OCI-LY7 (cell line): ENCODE measurements around the gene MAP3K14. TPM values are rescaled to one million over a fixed set of nuclear protein-coding genes. Genes with fewer than 3 reads are reported as not detected.

Experiments used
- BruUV-seq: library from RNA; stranded (reverse); fragments of 400-500 nt; replicated peaks from 2 replicates; lab custom pipeline; 2021; lab: Mats Ljungman, UMichigan
- CTCF ChIA-PET: fragments of 300-600 bp; sonication (Branson Sonifier 250); formaldehyde crosslinking; loops from one replicate; lab custom pipeline; 2022; ENCODE audit warnings: antibody characterized with exemption; ENCODE audit not compliant: unreplicated experiment; lab: Charles Lee
- POLR2A ChIA-PET: fragments of 300-600 bp; sonication (Branson Sonifier 250); formaldehyde crosslinking; loops from one replicate; lab custom pipeline; 2022; ENCODE audit warnings: antibody characterized with exemption; lab: Charles Lee
- DNase-seq: peaks from one replicate; pipeline ENCODE4 v3.0.0-alpha.2; 2015; ENCODE audit warnings: low spot score
- H2AFZ ChIP-seq: fragments of 200-600 bp; sonication (generic), shearing (Covaris generic); 2 replicates; pipeline ENCODE4 v1.6.1; 2014; ENCODE audit warnings: mild to moderate bottlenecking, antibody characterized with exemption, low read length, moderate library complexity
- H3K27ac ChIP-seq: fragments of 200-600 bp; sonication (generic); 2 replicates; pipeline ENCODE4 v1.5.1; 2014; ENCODE audit warnings: mixed run types, low read depth, mild to moderate bottlenecking, moderate library complexity, low read length, inconsistent platforms; ENCODE audit not compliant: poor library complexity, severe bottlenecking
- H3K36me3 ChIP-seq: fragments of 200-600 bp; sonication (generic); 2 replicates; pipeline ENCODE4 v1.6.1; 2014; ENCODE audit warnings: mild to moderate bottlenecking, antibody characterized with exemption, low read length, moderate library complexity, mixed read lengths; ENCODE audit not compliant: insufficient read depth
- H3K4me1 ChIP-seq: fragments of 200-600 bp; sonication (generic); 2 replicates; pipeline ENCODE4 v1.5.1; 2014; ENCODE audit warnings: mild to moderate bottlenecking, low read length; ENCODE audit not compliant: insufficient read depth, poor library complexity, severe bottlenecking
- H3K4me2 ChIP-seq: fragments of 200-600 bp; sonication (generic); 2 replicates; pipeline ENCODE4 v1.6.1; 2014; ENCODE audit warnings: mild to moderate bottlenecking, low read length
- H3K4me3 ChIP-seq: fragments of 200-600 bp; sonication (generic); 2 replicates; pipeline ENCODE4 v1.5.1; 2014; ENCODE audit warnings: mild to moderate bottlenecking, low read depth, low read length; ENCODE audit not compliant: poor library complexity, severe bottlenecking
- H3K79me2 ChIP-seq: fragments of 200-600 bp; sonication (generic); 2 replicates; pipeline ENCODE4 v1.6.1; 2016; ENCODE audit warnings: low read depth, mild to moderate bottlenecking, low read length, moderate library complexity, mixed read lengths; ENCODE audit not compliant: insufficient read depth
- H3K9me2 ChIP-seq: fragments of 200-600 bp; sonication (generic); 2 replicates; pipeline ENCODE4 v1.6.1; 2016; ENCODE audit warnings: mild to moderate bottlenecking, low read length, mixed read lengths; ENCODE audit not compliant: insufficient read depth
- H3K9me3 ChIP-seq: fragments of 200-600 bp; sonication (generic); 2 replicates; pipeline ENCODE4 v1.6.1; 2014; ENCODE audit warnings: mild to moderate bottlenecking, mixed run types, low read length, mixed read lengths
- H4K20me1 ChIP-seq: fragments of 200-600 bp; sonication (generic); 2 replicates; pipeline ENCODE4 v1.6.1; 2014; ENCODE audit warnings: mild to moderate bottlenecking, antibody characterized with exemption, low read length, moderate library complexity, mixed read lengths; ENCODE audit not compliant: insufficient read depth
- EZH2phosphoT487 ChIP-seq: fragments of 200-600 bp; sonication (generic); IDR thresholded peaks from 2 replicates; pipeline ENCODE4 v1.6.1; 2018; ENCODE audit warnings: low read depth, borderline replicate concordance, mild to moderate bottlenecking, mixed run types, antibody characterized with exemption, low read length, moderate library complexity, mixed read lengths
- intact Hi-C: fragments of 100-400 bp; cut with micrococcal nuclease; formaldehyde crosslinking; loops from one replicate; pipeline ENCODE4 v1.10.0; 2022; ENCODE audit not compliant: unreplicated experiment
- total RNA-seq, 2 experiments: library from RNA; depleted of rRNA in 1 of 2; stranded (reverse); fragments of >200 nt in 1 of 2; shearing (Covaris generic) in 1 of 2; gene quantifications; 2 replicates each; pipeline ENCODE4 v1.2.3, GENCODE V29; 2014 to 2022
- TF ChIP-seq, protein P1 (sequence below): fragments of 200-600 bp; sonication (generic); conservative IDR thresholded peaks from 2 replicates; pipeline ENCODE4 v1.5.1; 2014; ENCODE audit warnings: mild to moderate bottlenecking, antibody characterized with exemption, low read length, moderate library complexity, mixed read lengths

MAP3K14 gene
- total RNA-seq, 2 experiments from 2014 or later, result 12.3 to 21.2 TPM

DNA sequence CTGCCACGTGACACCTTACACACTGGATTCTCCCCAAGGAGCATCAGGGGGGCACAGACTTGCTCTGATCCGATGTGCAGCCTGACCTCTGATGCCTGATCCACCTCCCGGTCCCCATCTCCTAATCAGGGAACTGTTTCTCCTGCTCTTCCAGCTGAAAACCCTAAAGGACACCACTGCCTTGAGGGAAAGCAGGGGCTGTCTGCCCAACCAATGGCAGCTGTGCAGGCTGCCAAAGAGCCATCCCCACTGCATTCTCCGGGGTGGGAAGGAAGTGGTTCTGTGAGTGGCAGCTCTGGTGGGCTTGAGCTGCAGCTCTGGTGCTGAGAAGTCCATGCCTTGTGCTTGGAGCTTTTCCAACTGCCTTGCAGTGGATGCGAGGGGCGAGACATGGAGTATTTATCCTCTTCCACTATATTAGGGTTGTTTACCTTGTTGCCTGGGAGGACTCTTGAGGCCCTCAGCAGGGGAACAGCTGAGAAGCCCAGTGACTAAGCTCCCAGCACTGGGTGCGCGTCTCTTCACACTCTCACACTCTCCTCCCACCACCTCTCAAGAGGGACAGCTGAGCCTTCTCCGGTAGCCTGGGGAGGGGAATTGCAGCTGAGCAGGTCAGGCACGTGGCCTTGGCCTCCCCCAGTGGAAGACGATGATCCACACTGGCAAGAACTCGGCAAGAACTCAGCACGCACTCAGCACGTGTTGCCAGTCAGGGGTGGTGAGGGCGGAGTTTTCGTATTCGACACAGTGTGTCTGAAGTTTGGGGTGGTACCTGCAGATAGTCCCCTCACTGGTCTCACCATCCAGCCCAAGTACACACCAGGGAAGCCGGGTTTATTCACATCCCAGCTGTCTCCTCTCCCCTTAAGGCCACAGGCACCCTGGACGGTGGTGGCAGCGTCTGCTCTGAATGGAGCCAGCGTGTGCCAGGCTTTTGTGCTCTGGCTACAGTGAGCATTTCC lies 33.9 kb downstream of the MAP3K14 start:
- Histone ChIP-seq H4K20me1 (no peaks in the 10 kb centered on the region), H3K4me1 (no peaks in the 10 kb centered on the region), H3K27ac (no peak overlapping the region), H3K4me2 (no peak overlapping the region), H2AFZ (no peak overlapping the region), H3K36me3 (peaks cover 63% of the 10 kb centered on the region), H3K9me2 (no peaks in the 10 kb centered on the region), H3K9me3 (no peaks in the 10 kb centered on the region), H3K4me3 (no peak overlapping the region), H3K79me2 (no peaks in the 10 kb centered on the region)
- DNase-seq, result no peak
- no TSS peak for BruUV-seq
- ChIA-PET POLR2A (interaction anchor here (0.8 to 1.2 kb wide), 2 partner anchors 29 to 57 kb away, joined by 3 to 4 read pairs; no protein-coding TSS in a partner anchor), CTCF (no interaction called here)
- no peak for TF ChIP-seq EZH2phosphoT487
- TF ChIP-seq, protein P1, sequence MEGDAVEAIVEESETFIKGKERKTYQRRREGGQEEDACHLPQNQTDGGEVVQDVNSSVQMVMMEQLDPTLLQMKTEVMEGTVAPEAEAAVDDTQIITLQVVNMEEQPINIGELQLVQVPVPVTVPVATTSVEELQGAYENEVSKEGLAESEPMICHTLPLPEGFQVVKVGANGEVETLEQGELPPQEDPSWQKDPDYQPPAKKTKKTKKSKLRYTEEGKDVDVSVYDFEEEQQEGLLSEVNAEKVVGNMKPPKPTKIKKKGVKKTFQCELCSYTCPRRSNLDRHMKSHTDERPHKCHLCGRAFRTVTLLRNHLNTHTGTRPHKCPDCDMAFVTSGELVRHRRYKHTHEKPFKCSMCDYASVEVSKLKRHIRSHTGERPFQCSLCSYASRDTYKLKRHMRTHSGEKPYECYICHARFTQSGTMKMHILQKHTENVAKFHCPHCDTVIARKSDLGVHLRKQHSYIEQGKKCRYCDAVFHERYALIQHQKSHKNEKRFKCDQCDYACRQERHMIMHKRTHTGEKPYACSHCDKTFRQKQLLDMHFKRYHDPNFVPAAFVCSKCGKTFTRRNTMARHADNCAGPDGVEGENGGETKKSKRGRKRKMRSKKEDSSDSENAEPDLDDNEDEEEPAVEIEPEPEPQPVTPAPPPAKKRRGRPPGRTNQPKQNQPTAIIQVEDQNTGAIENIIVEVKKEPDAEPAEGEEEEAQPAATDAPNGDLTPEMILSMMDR, result no peak
- intact Hi-C loops, result no loop called here

- no peak overlapping the region for H3K27ac ChIP-seq
- no TSS peak for BruUV-seq
- H3K4me3 ChIP-seq, result no peak overlapping the region
- no peaks in the 10 kb centered on the region for H4K20me1 ChIP-seq
- no peaks in the 10 kb centered on the region for H3K4me1 ChIP-seq
- ChIA-PET POLR2A (no interaction called here), CTCF (no interaction called here)
- H3K36me3 ChIP-seq, result peaks cover 39% of the 10 kb centered on the region
- intact Hi-C loops, result no loop called here
- H3K4me2 ChIP-seq, result no peak overlapping the region
- no peaks in the 10 kb centered on the region for H3K79me2 ChIP-seq
- H3K9me2 ChIP-seq, result no peaks in the 10 kb centered on the region
- no peaks in the 10 kb centered on the region for H3K9me3 ChIP-seq
- no peak overlapping the region for H2AFZ ChIP-seq
- DNase-seq, result no peak
- no peak for TF ChIP-seq EZH2phosphoT487
- TF ChIP-seq, protein P1, result no peak
Measured at GRCh38 chr17:45279898-45280297, 36.9 kb downstream of the MAP3K14 start.

DNA sequence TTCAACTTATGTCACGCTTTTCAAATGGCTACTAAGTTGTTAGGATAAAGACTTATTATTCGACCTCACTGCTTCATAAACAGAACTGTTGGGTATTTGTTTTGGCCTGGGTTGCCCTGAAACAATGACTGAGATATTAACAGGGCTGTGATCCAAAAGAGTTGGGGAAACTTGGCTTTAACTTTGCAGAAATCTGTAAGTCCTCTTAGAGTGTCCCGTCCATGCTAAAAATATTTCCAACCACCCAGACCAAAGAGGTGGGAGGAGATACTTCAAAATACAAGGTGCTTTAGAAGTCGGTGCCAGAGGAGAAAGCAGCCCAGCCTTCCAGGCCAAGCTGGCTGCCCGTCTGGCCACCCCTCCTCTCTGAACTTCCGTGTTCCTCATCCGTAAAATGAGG lies 38.8 kb downstream of the MAP3K14 start:
- Histone ChIP-seq H3K79me2 (no peaks in the 10 kb centered on the region), H4K20me1 (no peaks in the 10 kb centered on the region), H3K27ac (no peak overlapping the region), H3K4me3 (no peak overlapping the region), H3K9me3 (no peaks in the 10 kb centered on the region), H3K9me2 (no peaks in the 10 kb centered on the region), H3K4me1 (no peaks in the 10 kb centered on the region), H3K36me3 (peaks cover 35% of the 10 kb centered on the region), H3K4me2 (no peak overlapping the region), H2AFZ (no peak overlapping the region)
- TF ChIP-seq EZH2phosphoT487, result no peak
- TF ChIP-seq, protein P1, result no peak
- DNase-seq, result no peak
- ChIA-PET CTCF (interaction anchor here (0.8 to 2.2 kb wide), 5 partner anchors 33 to 107 kb away, joined by 3 to 11 read pairs (median 8); partner anchors contain the start of gene MAP3K14), POLR2A (interaction anchor here (0.6 kb wide), 1 partner anchor 37 kb away, joined by 3 read pairs; no protein-coding TSS in a partner anchor)
- no TSS peak for BruUV-seq
- intact Hi-C loops, result loop anchor here (1.0 kb wide), 2 partner anchors 39 to 107 kb away; partner anchors contain the start of gene MAP3K14
